GM21786 (cell line): ENCODE data around the gene CCDC106.

Experiments used
- ATAC-seq: cut with Tn5 transposase; IDR thresholded peaks from one replicate; pipeline ENCODE4 v1.9.1; 2021; ENCODE audit not compliant: unreplicated experiment

Gene CCDC106

GRCh38 chr19:55680339-55681130 is 32.5 kb downstream of the CCDC106 start:
- ATAC-seq = no peak

DNA sequence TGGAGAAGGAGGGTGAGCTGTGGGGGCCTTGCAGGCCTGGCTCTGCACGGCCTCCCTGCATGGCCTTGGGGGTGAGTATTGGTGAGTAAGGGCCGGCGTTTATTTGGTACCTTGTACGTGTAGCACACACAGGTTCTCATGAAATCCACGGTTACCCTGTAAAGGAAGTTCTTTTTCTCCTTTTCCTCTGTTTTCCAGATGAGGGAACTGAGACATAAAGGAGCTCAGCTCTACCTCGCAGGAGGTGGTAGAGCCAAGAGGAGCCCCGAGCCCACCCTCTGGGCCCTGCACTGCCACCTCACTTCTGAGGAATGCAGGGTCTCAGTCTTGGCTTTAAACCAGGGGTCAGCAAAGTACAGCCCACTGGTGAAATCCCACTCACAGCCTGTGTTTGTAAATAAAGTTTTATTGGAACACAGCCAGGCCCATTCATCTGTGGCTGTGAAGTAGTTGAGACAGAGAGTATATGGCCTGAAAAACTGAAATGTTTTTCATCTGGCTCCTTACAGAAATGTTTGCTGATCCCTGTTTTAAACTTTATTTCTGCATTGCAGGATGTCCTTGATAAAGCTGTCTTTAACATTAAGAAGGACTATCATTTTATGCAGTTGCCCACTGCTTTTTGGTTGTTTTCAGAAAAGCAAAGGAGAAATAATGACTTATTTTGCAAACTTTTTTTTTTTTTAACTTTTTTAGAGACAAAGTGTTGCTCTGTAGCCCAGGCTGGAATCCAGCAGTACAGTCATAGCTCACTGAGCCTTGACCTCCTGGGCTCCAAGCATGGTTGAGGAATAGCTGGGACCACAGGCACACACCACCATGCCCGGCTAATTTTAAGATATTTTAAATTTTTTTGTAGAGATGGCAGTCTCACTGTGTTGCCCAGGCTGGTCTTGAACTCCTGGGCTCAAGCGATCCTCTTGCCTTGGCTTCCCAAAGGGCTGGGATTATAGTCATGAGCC is 33.4 kb downstream of the CCDC106 start:
- no peak for ATAC-seq

DNA sequence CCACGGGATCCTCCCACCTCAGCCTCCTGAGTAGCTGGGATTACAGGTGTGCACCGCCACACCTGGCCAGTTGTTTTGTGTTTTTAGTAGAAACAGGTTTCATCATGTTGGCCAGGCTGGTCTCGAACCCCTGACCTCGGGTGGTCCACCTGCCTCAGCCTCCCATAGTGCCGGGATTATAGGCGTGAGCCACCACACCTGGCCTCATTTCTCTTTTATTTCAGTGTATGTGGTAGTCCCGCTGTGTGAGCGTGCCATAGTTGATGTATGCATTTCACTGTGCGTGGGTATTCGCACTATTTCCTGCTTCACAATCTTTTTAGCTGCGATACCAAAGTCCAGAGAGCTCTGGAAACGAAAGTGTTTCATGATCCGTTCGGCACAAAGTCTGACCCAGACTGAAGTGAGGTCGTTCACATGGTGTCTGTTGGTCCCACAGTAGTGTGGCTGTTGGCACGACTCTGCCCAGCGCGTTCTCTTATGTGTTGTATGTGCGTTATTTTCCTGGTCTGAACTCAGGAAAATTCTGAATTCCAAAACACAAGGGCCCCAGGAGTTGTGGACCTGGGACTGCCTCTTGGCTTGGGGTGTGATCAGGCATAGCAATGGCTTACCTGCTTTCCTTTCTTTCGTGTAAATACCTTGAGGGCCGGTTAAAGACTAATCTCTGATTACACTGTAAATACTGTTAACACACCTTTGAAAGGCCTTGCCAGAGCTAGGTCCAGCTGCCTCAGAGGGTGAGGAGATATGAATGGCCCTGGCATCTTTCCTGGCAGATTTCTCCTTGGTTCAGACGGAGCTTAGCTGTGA is 35.6 kb downstream of the CCDC106 start:
- no peak for ATAC-seq

- no peak for ATAC-seq
These were observed 37.1 kb downstream of the CCDC106 start for GRCh38 chr19:55684946-55685681.

GRCh38 chr19:55685776-55686175 is 37.8 kb downstream of the CCDC106 start:
- ATAC-seq = no peak

DNA sequence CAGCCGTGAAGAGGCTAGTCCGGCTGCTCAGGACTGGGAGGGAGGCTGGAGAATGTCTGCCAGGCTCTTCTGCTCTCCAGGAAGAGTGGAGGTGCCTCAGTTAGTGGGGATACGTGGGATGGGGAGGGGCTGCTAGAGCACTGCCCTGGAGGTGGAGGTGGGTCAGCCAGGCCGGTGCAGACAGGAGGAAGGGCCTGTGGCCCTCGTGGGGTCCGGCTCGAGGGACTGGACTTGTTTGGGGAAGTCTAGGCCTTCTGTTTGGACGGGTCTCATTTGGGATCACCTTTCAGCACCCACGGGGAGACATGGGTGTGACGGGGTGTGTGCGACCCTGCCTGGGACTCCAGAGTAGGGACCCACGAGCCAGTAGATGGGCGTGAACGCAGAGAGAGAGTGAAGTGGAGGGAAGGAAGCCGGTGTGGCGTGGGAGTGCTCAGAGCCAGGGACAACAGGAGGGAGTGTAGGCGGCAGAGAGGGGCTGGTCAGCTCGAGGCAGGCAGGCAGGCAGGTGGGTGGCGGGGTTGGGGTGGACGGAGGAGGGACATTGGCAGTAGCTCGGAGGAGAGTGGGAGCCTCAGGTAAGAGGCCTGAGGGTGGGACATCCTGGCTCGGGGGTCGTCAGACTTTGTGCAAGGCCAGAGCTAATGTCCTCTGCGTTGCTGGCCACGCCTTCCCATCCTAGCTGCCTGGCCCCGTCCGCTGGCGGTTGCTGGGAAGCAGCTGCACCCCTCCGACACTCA is 38.5 kb downstream of the CCDC106 start:
- ATAC-seq = no peak

GRCh38 chr19:55687281-55688201 is 39.5 kb downstream of the CCDC106 start:
- no peak for ATAC-seq

DNA sequence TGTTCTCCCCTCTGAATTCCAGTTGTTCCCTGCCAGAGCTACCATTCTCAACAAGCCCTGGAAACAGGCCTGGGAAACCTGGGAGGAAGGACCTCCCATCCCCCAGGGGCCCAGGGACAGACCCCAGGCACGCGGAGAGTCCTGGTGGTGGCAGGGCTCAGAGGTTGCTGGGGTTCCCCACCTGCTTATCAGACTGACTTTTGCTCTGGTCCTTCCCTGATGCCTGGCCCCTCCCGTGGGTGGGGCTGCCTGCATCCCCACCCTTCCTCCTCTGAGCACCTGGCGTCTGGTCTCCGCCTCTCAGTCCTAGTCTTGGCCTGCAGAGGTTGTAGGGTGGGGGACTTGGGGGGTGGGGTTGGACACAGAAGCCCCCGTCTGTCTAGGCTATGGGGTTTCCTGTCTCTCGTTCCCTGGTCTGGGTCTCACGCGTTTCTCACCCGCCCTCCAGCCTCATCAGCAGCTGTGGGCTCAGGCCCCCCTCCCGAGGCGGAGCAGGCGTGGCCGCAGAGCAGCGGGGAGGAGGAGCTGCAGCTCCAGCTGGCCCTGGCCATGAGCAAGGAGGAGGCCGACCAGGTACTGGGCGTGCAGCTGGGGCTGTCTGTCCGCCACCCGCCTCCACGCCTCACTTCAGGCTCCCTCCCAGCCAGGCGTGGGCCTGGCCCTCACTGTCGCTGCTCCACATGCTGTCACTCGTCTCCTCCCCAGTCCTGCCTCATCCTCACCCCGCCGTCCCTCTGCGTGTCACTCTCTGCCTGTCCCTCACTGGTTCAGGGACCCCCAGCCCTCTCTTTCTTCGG is 40.6 kb downstream of the CCDC106 start:
- no peak for ATAC-seq

DNA sequence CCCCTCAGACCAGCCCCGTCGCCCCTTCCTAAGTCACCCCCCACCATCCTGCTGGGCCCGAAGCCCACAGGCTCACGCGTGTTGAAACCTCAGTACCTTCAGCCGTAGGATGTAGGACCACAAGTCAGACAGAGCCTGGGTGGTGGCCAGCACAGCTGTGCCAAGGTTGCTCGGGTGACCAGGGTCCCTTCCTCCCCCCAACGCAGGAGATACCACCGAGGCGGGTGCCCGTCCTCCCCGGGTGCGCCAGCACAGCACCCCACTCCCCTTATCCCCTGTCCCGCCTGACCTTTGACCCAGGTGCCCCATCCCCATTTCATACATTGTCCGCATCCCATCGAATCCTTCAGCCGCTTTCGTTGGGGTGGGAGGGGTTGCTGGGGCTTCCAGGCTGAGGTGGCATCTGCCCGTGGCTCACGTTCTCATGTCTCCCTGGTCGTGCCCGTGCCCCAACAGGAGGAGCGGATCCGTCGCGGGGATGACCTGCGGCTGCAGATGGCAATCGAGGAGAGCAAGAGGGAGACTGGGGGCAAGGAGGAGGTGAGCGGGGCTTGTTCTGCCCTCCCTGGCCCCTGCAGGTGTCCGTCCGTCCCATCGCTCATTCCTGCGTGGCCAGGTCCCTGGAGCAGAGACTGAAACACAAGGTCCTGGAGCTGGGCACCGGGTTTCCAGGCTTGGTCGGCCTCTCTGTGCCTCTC is 41.5 kb downstream of the CCDC106 start:
- ATAC-seq = no peak

DNA sequence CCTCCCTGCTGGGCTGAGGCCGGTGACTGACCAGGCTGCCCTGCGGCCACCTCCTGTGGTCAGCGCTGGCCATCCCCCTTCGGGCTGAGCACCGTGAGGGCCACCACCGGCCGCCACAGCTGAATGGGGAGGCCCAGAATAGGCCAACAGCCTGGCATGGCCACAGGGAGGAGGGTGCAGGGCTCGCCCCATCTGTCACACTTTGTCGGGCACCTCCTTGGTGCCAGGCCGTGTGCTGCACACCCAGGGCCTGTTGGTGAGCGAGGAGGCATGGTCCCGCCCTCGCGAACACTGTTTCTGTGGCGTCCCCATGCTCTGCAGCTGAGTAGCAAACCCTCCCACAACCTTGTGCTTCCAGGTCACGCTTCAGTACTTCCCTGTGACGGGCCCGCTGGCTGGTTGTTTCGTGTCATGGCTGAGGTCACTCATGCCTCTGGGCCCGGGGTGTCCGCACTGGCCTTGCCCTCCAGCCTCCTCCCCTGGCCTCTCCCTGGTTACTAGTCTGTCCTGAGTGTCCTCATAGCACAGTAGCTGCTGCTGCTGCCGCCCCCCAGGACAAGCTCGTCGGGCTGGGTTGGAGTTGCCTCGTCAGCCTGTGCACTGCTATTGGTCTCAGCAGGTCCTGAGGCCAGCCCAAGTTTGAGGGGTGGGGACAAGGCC is 42.2 kb downstream of the CCDC106 start:
- ATAC-seq = no peak

DNA sequence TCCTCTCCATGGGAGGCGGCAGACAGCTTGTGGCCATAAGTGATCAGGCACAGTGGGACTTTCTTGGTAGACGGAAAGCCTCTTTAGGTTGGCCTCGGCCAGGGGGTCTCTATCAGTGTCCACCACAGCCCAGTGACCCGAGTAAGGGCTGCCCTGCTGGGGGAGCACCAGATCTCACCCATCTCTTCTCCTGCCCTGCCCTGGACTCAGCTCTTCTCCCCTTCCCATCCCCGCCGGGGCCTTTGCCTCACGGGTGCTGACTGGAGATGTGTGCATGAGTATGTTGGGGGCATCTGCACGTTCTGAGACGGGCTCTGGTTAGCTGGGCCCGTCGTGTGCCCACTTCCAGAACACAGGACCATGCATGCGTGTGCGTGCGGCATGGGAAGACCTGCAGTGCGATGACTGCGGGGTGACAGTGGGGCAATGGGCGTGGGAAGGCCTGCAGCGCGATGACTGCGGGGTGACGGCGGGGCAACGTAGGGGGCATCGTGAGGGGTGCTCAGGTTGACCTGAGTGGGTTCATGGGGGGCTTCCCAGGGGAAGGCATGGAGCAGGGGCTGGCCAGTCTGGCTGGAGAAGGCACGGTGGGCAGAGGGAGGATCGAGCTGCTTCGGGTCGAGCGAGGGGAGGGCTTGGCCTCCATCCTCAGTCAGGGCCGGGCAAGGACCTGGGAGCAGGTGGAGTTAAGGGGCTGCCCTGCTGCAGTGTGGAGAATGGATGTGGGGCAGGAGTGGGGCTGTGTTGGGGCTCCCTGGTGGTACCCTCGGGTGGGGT is 42.9 kb downstream of the CCDC106 start:
- ATAC-seq = no peak

GRCh38 chr19:55691561-55692481 is 43.8 kb downstream of the CCDC106 start:
- ATAC-seq = no peak

- no peak for ATAC-seq
These were observed 44.7 kb downstream of the CCDC106 start for GRCh38 chr19:55692681-55693081.

DNA sequence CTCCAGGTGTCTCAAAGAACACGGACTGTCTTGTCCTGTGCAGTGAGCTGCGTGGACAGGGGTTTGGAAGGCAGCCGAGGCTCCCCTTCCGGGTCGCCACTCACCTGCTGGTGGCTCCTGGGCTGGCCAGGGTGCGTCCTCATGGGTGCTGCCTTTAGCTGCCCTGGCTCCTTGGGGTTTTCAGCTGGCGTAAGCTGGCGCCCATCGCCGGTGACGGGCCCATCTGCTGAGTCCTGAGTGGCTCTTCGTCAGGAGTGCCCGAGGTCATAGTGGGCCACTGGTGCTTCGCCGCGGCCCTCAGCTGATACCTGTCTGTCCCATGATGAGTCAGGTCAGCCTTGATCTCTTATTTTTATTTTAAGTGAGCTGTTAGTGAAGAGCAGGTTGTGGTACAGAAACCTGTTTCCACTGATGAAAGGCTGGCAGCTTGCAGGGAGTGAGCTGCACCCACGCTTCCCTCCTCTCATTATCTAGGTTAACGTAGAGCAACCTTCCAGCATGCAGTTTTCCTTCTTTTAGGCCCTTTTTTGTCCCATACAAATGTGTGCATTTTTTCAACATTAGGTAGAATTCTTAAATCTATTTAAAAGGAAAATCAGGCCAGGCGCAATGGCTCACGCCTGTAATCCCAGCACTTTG is 45.4 kb downstream of the CCDC106 start:
- no peak for ATAC-seq
